ENCODE measurements around the gene MED31.

GRCh38 chr17:6668727-6669425 lies 17.5 kb upstream of the MED31 start:
- no peak for TF ChIP-seq POLR2AphosphoS5 (IDR thresholded peaks at IDR 0.05; ENCODE audit: low read depth, low read length)
- no peak for TF ChIP-seq SIN3A (IDR thresholded peaks at IDR 0.05; ENCODE audit: borderline replicate concordance, insufficient read depth, low read length)
- TF ChIP-seq, protein P1, sequence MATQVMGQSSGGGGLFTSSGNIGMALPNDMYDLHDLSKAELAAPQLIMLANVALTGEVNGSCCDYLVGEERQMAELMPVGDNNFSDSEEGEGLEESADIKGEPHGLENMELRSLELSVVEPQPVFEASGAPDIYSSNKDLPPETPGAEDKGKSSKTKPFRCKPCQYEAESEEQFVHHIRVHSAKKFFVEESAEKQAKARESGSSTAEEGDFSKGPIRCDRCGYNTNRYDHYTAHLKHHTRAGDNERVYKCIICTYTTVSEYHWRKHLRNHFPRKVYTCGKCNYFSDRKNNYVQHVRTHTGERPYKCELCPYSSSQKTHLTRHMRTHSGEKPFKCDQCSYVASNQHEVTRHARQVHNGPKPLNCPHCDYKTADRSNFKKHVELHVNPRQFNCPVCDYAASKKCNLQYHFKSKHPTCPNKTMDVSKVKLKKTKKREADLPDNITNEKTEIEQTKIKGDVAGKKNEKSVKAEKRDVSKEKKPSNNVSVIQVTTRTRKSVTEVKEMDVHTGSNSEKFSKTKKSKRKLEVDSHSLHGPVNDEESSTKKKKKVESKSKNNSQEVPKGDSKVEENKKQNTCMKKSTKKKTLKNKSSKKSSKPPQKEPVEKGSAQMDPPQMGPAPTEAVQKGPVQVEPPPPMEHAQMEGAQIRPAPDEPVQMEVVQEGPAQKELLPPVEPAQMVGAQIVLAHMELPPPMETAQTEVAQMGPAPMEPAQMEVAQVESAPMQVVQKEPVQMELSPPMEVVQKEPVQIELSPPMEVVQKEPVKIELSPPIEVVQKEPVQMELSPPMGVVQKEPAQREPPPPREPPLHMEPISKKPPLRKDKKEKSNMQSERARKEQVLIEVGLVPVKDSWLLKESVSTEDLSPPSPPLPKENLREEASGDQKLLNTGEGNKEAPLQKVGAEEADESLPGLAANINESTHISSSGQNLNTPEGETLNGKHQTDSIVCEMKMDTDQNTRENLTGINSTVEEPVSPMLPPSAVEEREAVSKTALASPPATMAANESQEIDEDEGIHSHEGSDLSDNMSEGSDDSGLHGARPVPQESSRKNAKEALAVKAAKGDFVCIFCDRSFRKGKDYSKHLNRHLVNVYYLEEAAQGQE (IDR thresholded peaks at IDR 0.05; ENCODE audit: insufficient read depth in 1 of 2, low read depth in 2 of 2, low read length in 2 of 2) = no peak
- no peak for TF ChIP-seq TAF1 (IDR thresholded peaks at IDR 0.05; ENCODE audit: borderline replicate concordance, insufficient read depth, low read length)
- TF ChIP-seq FOXP2 (optimal IDR thresholded peaks at IDR 0.05; ENCODE audit: borderline replicate concordance, extremely low read depth, extremely low read length, insufficient read depth) = no peak
